H1 (cell line): Measurements from ENCODE around the gene COL16A1. TPM values are rescaled to one million over a fixed set of nuclear protein-coding genes. Genes with fewer than 3 reads are reported as not detected.

ENCODE experiments used
- CTCF ChIA-PET: fragments of 300-600 bp; sonication (Branson Sonifier 250); formaldehyde crosslinking; loops from one replicate; lab custom pipeline; 2021; ENCODE audit not compliant: partially characterized antibody; lab: Charles Lee
- POLR2A ChIA-PET: fragments of 300-600 bp; sonication (Branson Sonifier 250); formaldehyde crosslinking; loops from one replicate; lab custom pipeline; 2021; ENCODE audit warnings: inconsistent platforms; ENCODE audit not compliant: partially characterized antibody; lab: Charles Lee
- DNase-seq, 2 experiments: peaks; one replicate each; pipeline versions ENCODE4 v3.0.0 to v3.0.0-alpha.2; 2010 to 2022; ENCODE audit warnings: low spot score in 2 of 2, low read depth in 1 of 2, mixed read lengths in 1 of 2
- FAIRE-seq: peaks from 2 replicates; lab custom pipeline; 2011; peaks lifted over from hg19 to GRCh38; lab: Jason Lieb, UNC
- H2AFZ ChIP-seq: 2 replicates; pipeline ENCODE4 v1.8.1; 2012; ENCODE audit warnings: low read length, inconsistent platforms
- H2AK5ac ChIP-seq: 2 replicates; pipeline ENCODE4 v1.6.1; 2013; ENCODE audit warnings: low read depth, low read length
- H2BK120ac ChIP-seq: replicated peaks from 2 replicates; pipeline ENCODE3; 2013; ENCODE audit warnings: low read depth, low read length, inconsistent platforms
- H2BK12ac ChIP-seq: 2 replicates; pipeline ENCODE4 v1.6.1; 2013; ENCODE audit warnings: low read depth, low read length
- H2BK15ac ChIP-seq: 2 replicates; pipeline ENCODE4 v1.6.1; 2013; ENCODE audit warnings: low read length
- H2BK20ac ChIP-seq: 2 replicates; pipeline ENCODE4 v1.6.1; 2013; ENCODE audit warnings: low read length
- H2BK5ac ChIP-seq: 2 replicates; pipeline ENCODE4 v1.6.1; 2013; ENCODE audit warnings: low read depth, low read length
- H3K14ac ChIP-seq: 2 replicates; pipeline ENCODE4 v1.6.1; 2013; ENCODE audit warnings: inconsistent platforms; ENCODE audit not compliant: insufficient read length
- H3K18ac ChIP-seq: 2 replicates; pipeline ENCODE4 v1.6.1; 2013; ENCODE audit warnings: low read length; ENCODE audit errors: extremely low read depth
- H3K23ac ChIP-seq: 2 replicates; pipeline ENCODE4 v1.6.1; 2013; ENCODE audit warnings: inconsistent platforms; ENCODE audit not compliant: insufficient read length
- H3K23me2 ChIP-seq: 2 replicates; pipeline ENCODE4 v1.6.1; 2013; ENCODE audit warnings: low read depth, low read length
- H3K27ac ChIP-seq: 2 replicates; pipeline ENCODE4 v1.6.1; 2011; ENCODE audit warnings: low read depth, low read length, inconsistent platforms
- H3K27me3 ChIP-seq, 4 experiments: replicated peaks in 1 of 4; 1 replicate in 1 of 4; 2 replicates in 3 of 4; pipeline versions ENCODE4 v1.6.1 to v1.8.1; 2011 to 2013; ENCODE audit warnings: low read length in 3 of 4, mild to moderate bottlenecking in 3 of 4, inconsistent platforms in 2 of 4, mixed read lengths in 2 of 4, moderate library complexity in 1 of 4; ENCODE audit not compliant: control insufficient read depth in 3 of 4, insufficient read depth in 3 of 4; ENCODE audit errors: extremely low read depth in 1 of 4
- H3K36me3 ChIP-seq, 4 experiments: 2 replicates each; pipeline versions ENCODE4 v1.6.1 to v1.8.1; 2011 to 2013; ENCODE audit warnings: mild to moderate bottlenecking in 4 of 4, low read length in 3 of 4, moderate library complexity in 2 of 4, control low read depth in 1 of 4, inconsistent platforms in 1 of 4; ENCODE audit not compliant: insufficient read depth in 4 of 4, control insufficient read depth in 2 of 4
- H3K4ac ChIP-seq: replicated peaks from 2 replicates; pipeline ENCODE3; 2013; ENCODE audit warnings: low read length, low read depth, mixed read lengths, inconsistent platforms; ENCODE audit not compliant: insufficient read length
- H3K4me1 ChIP-seq, 4 experiments: replicated peaks in 1 of 4; 1 replicate in 1 of 4; 2 replicates in 3 of 4; pipeline versions ENCODE4 v1.6.1 to v1.8.1; 2011 to 2013; ENCODE audit warnings: low read length in 3 of 4, inconsistent platforms in 2 of 4, mixed read lengths in 1 of 4; ENCODE audit not compliant: insufficient read depth in 4 of 4, control insufficient read depth in 3 of 4
- H3K4me2 ChIP-seq, 2 experiments: 2 replicates each; pipeline versions ENCODE4 v1.6.1 to v1.8.1; 2011 to 2013; ENCODE audit warnings: low read depth in 2 of 2, low read length in 2 of 2, control low read depth in 1 of 2, inconsistent platforms in 1 of 2, mild to moderate bottlenecking in 1 of 2; ENCODE audit not compliant: insufficient read depth in 1 of 2
- H3K4me3 ChIP-seq, 4 experiments: fragments of 200-600, 300-600 bp in 1 of 4; sonication (generic), shearing (Covaris generic), sonication (Bioruptor Twin) in 1 of 4; 2 replicates each; pipeline versions ENCODE4 v1.5.1 to v1.8.1; 2011 to 2016; ENCODE audit warnings: low read length in 4 of 4, low read depth in 3 of 4, control low read depth in 2 of 4, inconsistent platforms in 2 of 4, mild to moderate bottlenecking in 2 of 4, mixed read lengths in 1 of 4, moderate library complexity in 1 of 4; ENCODE audit not compliant: insufficient read depth in 2 of 4; ENCODE audit errors: extremely low read depth in 1 of 4
- H3K56ac ChIP-seq: replicated peaks from 2 replicates; pipeline ENCODE3; 2013; ENCODE audit warnings: low read depth, mild to moderate bottlenecking, mixed read lengths, low read length, inconsistent platforms; ENCODE audit not compliant: insufficient read length
- H3K79me1 ChIP-seq: 2 replicates; pipeline ENCODE4 v1.6.1; 2013; ENCODE audit warnings: low read depth, low read length, control low read depth
- H3K79me2 ChIP-seq, 2 experiments: 2 replicates each; pipeline versions ENCODE4 v1.6.1 to v1.8.1; 2012 to 2013; ENCODE audit warnings: low read length in 2 of 2, mild to moderate bottlenecking in 2 of 2, inconsistent platforms in 1 of 2; ENCODE audit not compliant: insufficient read depth in 2 of 2, control insufficient read depth in 1 of 2
- H3K9ac ChIP-seq, 4 experiments: replicated peaks in 1 of 4; 1 replicate in 1 of 4; 2 replicates in 3 of 4; pipeline versions ENCODE4 v1.6.1 to v1.8.1; 2011 to 2013; ENCODE audit warnings: low read depth in 3 of 4, low read length in 3 of 4, control low read depth in 2 of 4, mild to moderate bottlenecking in 2 of 4, moderate library complexity in 2 of 4, inconsistent platforms in 1 of 4; ENCODE audit errors: extremely low read depth in 1 of 4
- H3K9me3 ChIP-seq, 2 experiments: 2 replicates each; pipeline versions ENCODE4 v1.6.1 to v1.8.1; 2012 to 2013; ENCODE audit warnings: mild to moderate bottlenecking in 2 of 2, moderate library complexity in 2 of 2, control low read depth in 1 of 2, inconsistent platforms in 1 of 2, low read depth in 1 of 2, low read length in 1 of 2, mixed read lengths in 1 of 2; ENCODE audit not compliant: insufficient read depth in 2 of 2
- H4K20me1 ChIP-seq, 2 experiments: replicated peaks in 1 of 2; 2 replicates each; pipeline versions ENCODE3 to v1.8.1; 2011 to 2013; ENCODE audit warnings: inconsistent platforms in 2 of 2, low read length in 2 of 2, mild to moderate bottlenecking in 1 of 2; ENCODE audit not compliant: insufficient read depth in 2 of 2, control insufficient read depth in 1 of 2
- H4K5ac ChIP-seq: 2 replicates; pipeline ENCODE4 v1.6.1; 2013; ENCODE audit warnings: low read length, low read depth, mixed read lengths, inconsistent platforms; ENCODE audit not compliant: insufficient read length
- H4K8ac ChIP-seq: 2 replicates; pipeline ENCODE4 v1.8.0; 2013; ENCODE audit warnings: mild to moderate bottlenecking, moderate library complexity, low read length, inconsistent platforms; ENCODE audit not compliant: insufficient read depth; ENCODE audit errors: extremely low read depth
- H4K91ac ChIP-seq: replicated peaks from 2 replicates; pipeline ENCODE3; 2013; ENCODE audit warnings: low read length, mixed read lengths, inconsistent platforms; ENCODE audit not compliant: insufficient read length
- TAF7 ChIP-seq: optimal IDR thresholded peaks from 2 replicates; pipeline ENCODE3; 2011; ENCODE audit warnings: low read depth, mild to moderate bottlenecking, inconsistent platforms, low read length, moderate library complexity, borderline replicate concordance
- WGBS, 2 experiments: shearing (Covaris generic) in 1 of 2; methylation state at CpG; one replicate each; pipeline versions ENCODE4 v1.1.6 to v1.1.7; 2013 to 2015; ENCODE audit warnings: low lambda C conversion rate in 2 of 2, mixed read lengths in 2 of 2, inconsistent platforms in 1 of 2, low coverage in 1 of 2, missing lambda C conversion rate in 1 of 2; ENCODE audit not compliant: insufficient replicate concordance in 2 of 2, insufficient coverage in 1 of 2, insufficient read length in 1 of 2; ENCODE audit errors: extremely low coverage in 1 of 2, missing lambda C conversion rate in 1 of 2; 5-methylcytosine and 5-hydroxymethylcytosine counted together
- polyA plus RNA-seq, 7 experiments: library from polyadenylated mRNA; depleted of rRNA in 3 of 7; stranded (reverse) in 5 of 7; unstranded in 2 of 7; fragments of >200 nt in 5 of 7; fragments of 200-250 nt in 2 of 7; gene quantifications; 1 replicate in 5 of 7; 2 replicates in 1 of 7; 4 replicates in 1 of 7; pipeline versions ENCODE4 v1.2.1 to v1.2.3, GENCODE V29; 2011 to 2013; ENCODE audit warnings: missing spikeins in 2 of 7, mixed read lengths in 2 of 7
- total RNA-seq: library from RNA; stranded (reverse); fragmentation: NEBNext Ultra II Directional; extraction: Animal tissue kit (Norgen Biotek cat#: 25700); gene quantifications from 2 replicates; pipeline ENCODE4 v1.2.1, GENCODE V29; 2021

The COL16A1 gene
- total and polyA plus RNA-seq, 2 of the 8 experiments (the other 6 are each of a cell fraction or from before 2014, with no cell fraction given), result 2.0 to 10.5 TPM

GRCh38 chr1:31625561-31626222 is 78.1 kb downstream of the COL16A1 start:
- H3K14ac ChIP-seq, result no peak overlapping the region
- H3K27ac ChIP-seq, result no peak overlapping the region
- H3K79me1 ChIP-seq, result no peaks in the 10 kb centered on the region
- no peak overlapping the region for H2AK5ac ChIP-seq
- no peaks in the 10 kb centered on the region for H3K27me3 ChIP-seq
- no peak for FAIRE-seq
- no peaks in the 10 kb centered on the region for H3K79me2 ChIP-seq
- H3K4me1 ChIP-seq, result peaks cover 0 to 4% (median 0%) of the 10 kb centered on the region in 4 experiments; a peak in 1 of 7 replicates
- H2BK5ac ChIP-seq, result no peak overlapping the region
- H2BK120ac ChIP-seq, result no peak overlapping the region
- no peak overlapping the region for H3K9ac ChIP-seq
- no peak overlapping the region for H3K4me2 ChIP-seq
- ChIA-PET CTCF (interaction anchor here (0.7 to 5.2 kb wide), 3 partner anchors 10 to 204 kb away, joined by 3 to 40 read pairs (median 3); no protein-coding TSS in a partner anchor), POLR2A (interaction anchor here (0.6 to 0.9 kb wide), 2 partner anchors 7 to 19 kb away, joined by 3 read pairs; partner anchors contain the start of gene PEF1)
- H2BK15ac ChIP-seq, result no peak overlapping the region
- H3K36me3 ChIP-seq, result peaks cover 3 to 16% (median 10%) of the 10 kb centered on the region in 4 experiments; a peak in 7 of 8 replicates
- no peak overlapping the region for H2AFZ ChIP-seq
- no peak overlapping the region for H4K5ac ChIP-seq
- H4K8ac ChIP-seq, result no peak overlapping the region
- no peak overlapping the region for H3K4ac ChIP-seq
- H4K20me1 ChIP-seq, result peaks cover 0 to 2% of the 10 kb centered on the region in 2 experiments
- no peak overlapping the region for H2BK12ac ChIP-seq
- no peak overlapping the region for H3K4me3 ChIP-seq
- H2BK20ac ChIP-seq, result no peak overlapping the region
- no peaks in the 10 kb centered on the region for H3K9me3 ChIP-seq
- no peaks in the 10 kb centered on the region for H3K23me2 ChIP-seq
- no peak overlapping the region for H3K18ac ChIP-seq
- H3K56ac ChIP-seq, result no peak overlapping the region
- no peak overlapping the region for H4K91ac ChIP-seq
- DNase-seq, result no peak
- 85% methylated on average over 4 of the region's 4 CpGs; no CpG with 5 or more reads in 1 of the 2 experiments for WGBS, 2 experiments
- H3K23ac ChIP-seq, result no peak overlapping the region
- TF ChIP-seq TAF7, result no peak
